GM10847 (cell line): Measurements from ENCODE around the gene RDH12.

Source experiments
- POLR2A ChIP-seq: IDR thresholded peaks from 2 replicates; pipeline ENCODE4 v1.6.1; 2011; ENCODE audit not compliant: insufficient read length; ENCODE audit errors: extremely low read depth

RDH12 gene

GRCh38 chr14:67763158-67763822 lies 61.6 kb downstream of the RDH12 start:
- TF ChIP-seq POLR2A: no peak

- no peak for TF ChIP-seq POLR2A
Measured at GRCh38 chr14:67764496-67764895, 62.8 kb downstream of the RDH12 start.

GRCh38 chr14:67765192-67765834 lies 63.6 kb downstream of the RDH12 start:
- TF ChIP-seq POLR2A: no peak

GRCh38 chr14:67766035-67766680 lies 64.5 kb downstream of the RDH12 start:
- no peak for TF ChIP-seq POLR2A

GRCh38 chr14:67768219-67768618 lies 66.5 kb downstream of the RDH12 start:
- TF ChIP-seq POLR2A: no peak

- no peak for TF ChIP-seq POLR2A
Measured at GRCh38 chr14:67773844-67774377, 72.2 kb downstream of the RDH12 start.

- TF ChIP-seq POLR2A: no peak
Measured at GRCh38 chr14:67776653-67777322, 75.1 kb downstream of the RDH12 start.

GRCh38 chr14:67778792-67779191 lies 77.1 kb downstream of the RDH12 start:
- TF ChIP-seq POLR2A: no peak

GRCh38 chr14:67782090-67782489 lies 80.4 kb downstream of the RDH12 start:
- no peak for TF ChIP-seq POLR2A
